Large intestine (tissue), 3 donors: ENCODE data around the gene SMIM1. TPM values are rescaled to one million over a fixed set of nuclear protein-coding genes. Genes with fewer than 3 reads are reported as not detected.

Source experiments
- DNase-seq, 2 donors: peaks; one replicate each; pipeline versions ENCODE4 v3.0.0 to v3.0.0-alpha.2; 2013
- H3K27ac ChIP-seq: one replicate; pipeline ENCODE4 v1.5.1; 2013; ENCODE audit warnings: low read length
- H3K27me3 ChIP-seq: 2 replicates; pipeline ENCODE4 v1.6.1; 2013; ENCODE audit warnings: low read length; ENCODE audit not compliant: control insufficient read depth, insufficient read depth
- H3K36me3 ChIP-seq: 2 replicates; pipeline ENCODE4 v1.6.1; 2013; ENCODE audit warnings: low read length; ENCODE audit not compliant: control insufficient read depth, insufficient read depth
- H3K4me1 ChIP-seq: one replicate; pipeline ENCODE4 v1.6.1; 2013; ENCODE audit warnings: low read length; ENCODE audit not compliant: control insufficient read depth, insufficient read depth
- H3K4me3 ChIP-seq: one replicate; pipeline ENCODE4 v1.5.1; 2013; ENCODE audit warnings: low read length
- H3K9me3 ChIP-seq: one replicate; pipeline ENCODE4 v1.6.1; 2013; ENCODE audit warnings: mild to moderate bottlenecking, low read depth, low read length, moderate library complexity; ENCODE audit not compliant: control insufficient read depth
- WGBS: methylation state at CpG from one replicate; pipeline ENCODE4 v1.1.5; 2013; ENCODE audit warnings: low lambda C conversion rate; ENCODE audit not compliant: insufficient coverage; 5-methylcytosine and 5-hydroxymethylcytosine counted together
- polyA plus RNA-seq: library from polyadenylated mRNA; unstranded; fragments of 120-200 nt; gene quantifications from one replicate; pipeline ENCODE4 v1.2.1, GENCODE V29; 2013

Gene SMIM1
- polyA plus RNA-seq, 1 donor: 66.0 TPM

DNA sequence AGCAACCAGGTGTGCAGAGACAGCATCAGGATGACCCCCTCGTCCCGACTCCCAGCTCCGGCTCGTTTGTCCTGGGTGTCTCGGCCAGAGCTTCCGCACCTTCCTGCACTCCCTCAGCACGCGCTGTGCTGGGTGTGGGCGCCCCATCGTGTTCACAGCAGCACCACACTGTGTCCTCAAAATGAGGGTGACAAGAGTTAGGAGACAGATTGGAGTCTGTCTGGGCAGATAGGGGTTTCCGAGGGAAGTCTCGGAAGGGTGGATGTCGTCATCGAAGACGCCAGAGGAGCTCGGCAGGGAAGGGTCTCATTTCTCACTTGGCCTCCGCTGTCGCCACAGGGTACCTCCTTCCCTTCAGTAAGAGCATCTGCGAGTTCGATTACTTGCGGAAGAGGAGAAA is 16.2 kb upstream of the SMIM1 start:
- Histone ChIP-seq H3K27me3 (peaks cover 23% of the 10 kb centered on the region), H3K9me3 (peaks cover 4% of the 10 kb centered on the region), H3K4me3 (no peak overlapping the region), H3K4me1 (no peaks in the 10 kb centered on the region), H3K27ac (no peak overlapping the region), H3K36me3 (no peaks in the 10 kb centered on the region)
- WGBS: no CpG with 5 or more reads among the region's 21 CpGs
- DNase-seq: no peak

DNA sequence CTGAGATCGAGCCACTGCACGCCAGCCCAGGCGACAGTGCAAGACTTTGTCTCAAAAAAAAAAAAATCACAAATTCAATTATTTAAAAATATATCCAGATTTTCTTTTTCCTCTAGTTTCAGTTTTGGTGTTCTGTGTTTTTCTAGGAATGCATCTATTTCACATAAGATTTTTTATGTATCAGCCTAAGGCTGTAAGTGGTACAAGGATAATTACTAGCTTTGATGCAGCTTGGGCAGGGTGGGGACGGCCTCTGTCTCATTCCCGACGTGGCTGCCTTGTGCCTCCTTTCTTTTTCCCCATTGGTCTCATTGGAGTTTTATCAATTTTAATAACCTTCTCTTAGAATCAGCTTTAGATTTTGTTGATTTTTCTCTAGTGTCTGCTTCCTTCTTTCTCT is 13.4 kb upstream of the SMIM1 start:
- Histone ChIP-seq H3K4me1 (no peaks in the 10 kb centered on the region), H3K27ac (no peak overlapping the region), H3K36me3 (no peaks in the 10 kb centered on the region), H3K9me3 (peaks cover 4% of the 10 kb centered on the region), H3K27me3 (peaks cover 14% of the 10 kb centered on the region), H3K4me3 (no peak overlapping the region)
- no peak for DNase-seq
- WGBS: 74% methylated on average over 3 of the region's 6 CpGs

GRCh38 chr1:3759796-3760195 is 12.8 kb upstream of the SMIM1 start:
- no peaks in the 10 kb centered on the region for H3K36me3 ChIP-seq
- WGBS: no CpG with 5 or more reads among the region's 6 CpGs
- H3K27me3 ChIP-seq: peaks cover 13% of the 10 kb centered on the region
- no peak overlapping the region for H3K27ac ChIP-seq
- peaks cover 4% of the 10 kb centered on the region for H3K9me3 ChIP-seq
- no peak for DNase-seq
- H3K4me3 ChIP-seq: no peak overlapping the region
- no peaks in the 10 kb centered on the region for H3K4me1 ChIP-seq

DNA sequence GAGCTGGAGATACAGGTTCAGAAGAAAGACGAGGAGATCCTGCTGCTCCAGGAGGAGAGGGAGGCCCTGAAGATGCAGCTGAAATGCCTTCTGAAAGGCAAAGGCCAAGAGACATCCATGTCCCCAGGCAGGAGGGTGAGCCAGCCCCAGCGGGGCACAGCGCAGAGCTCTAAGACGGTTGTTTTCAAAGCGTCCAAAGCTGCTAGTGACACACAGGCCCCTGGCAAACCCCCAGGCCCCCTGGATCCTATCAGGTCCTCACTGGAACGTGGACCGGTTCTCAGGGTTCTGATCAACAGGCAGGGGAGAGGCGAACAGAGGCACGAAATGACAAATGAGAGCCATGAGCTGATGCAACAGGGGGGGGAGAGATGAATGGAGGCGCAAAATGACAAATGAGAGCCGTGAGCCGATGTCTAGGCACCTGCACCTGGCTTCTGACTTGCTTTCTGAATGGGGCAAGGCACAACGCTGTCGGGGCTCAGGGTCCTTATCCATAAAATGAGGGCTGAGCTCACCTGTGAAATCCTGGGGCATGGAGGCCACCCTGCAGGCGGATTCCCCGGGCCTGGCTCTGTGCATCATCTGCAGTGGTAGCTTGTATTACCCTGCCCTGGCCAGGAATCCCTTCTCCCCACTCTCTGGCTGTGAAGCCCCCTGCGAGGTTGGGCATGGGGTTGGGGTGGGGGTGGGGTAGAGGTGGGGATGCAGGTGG is 11.1 kb upstream of the SMIM1 start:
- H3K4me3 ChIP-seq: no peak overlapping the region
- no peak for DNase-seq
- H3K9me3 ChIP-seq: peaks cover 4% of the 10 kb centered on the region
- H3K27ac ChIP-seq: no peak overlapping the region
- no peaks in the 10 kb centered on the region for H3K36me3 ChIP-seq
- H3K4me1 ChIP-seq: no peaks in the 10 kb centered on the region
- WGBS: 81% methylated on average over 3 of the region's 17 CpGs
- H3K27me3 ChIP-seq: peaks cover 8% of the 10 kb centered on the region

GRCh38 chr1:3762151-3762872 is 10.2 kb upstream of the SMIM1 start:
- H3K9me3 ChIP-seq: peaks cover 4% of the 10 kb centered on the region
- H3K27me3 ChIP-seq: peaks cover 8% of the 10 kb centered on the region
- no CpG with 5 or more reads among the region's 15 CpGs for WGBS
- no peaks in the 10 kb centered on the region for H3K36me3 ChIP-seq
- DNase-seq: no peak
- H3K27ac ChIP-seq: no peak overlapping the region
- H3K4me3 ChIP-seq: no peak overlapping the region
- no peaks in the 10 kb centered on the region for H3K4me1 ChIP-seq

GRCh38 chr1:3762873-3763228 is 9.7 kb upstream of the SMIM1 start:
- no peak overlapping the region for H3K27ac ChIP-seq
- H3K36me3 ChIP-seq: no peaks in the 10 kb centered on the region
- no peak overlapping the region for H3K4me3 ChIP-seq
- H3K27me3 ChIP-seq: peaks cover 8% of the 10 kb centered on the region
- 67% methylated on average over 2 of the region's 12 CpGs for WGBS
- no peaks in the 10 kb centered on the region for H3K4me1 ChIP-seq
- no peak for DNase-seq
- peaks cover 4% of the 10 kb centered on the region for H3K9me3 ChIP-seq

GRCh38 chr1:3763351-3764125 is 9.0 kb upstream of the SMIM1 start:
- DNase-seq: no peak
- Histone ChIP-seq H3K9me3 (peaks cover 4% of the 10 kb centered on the region), H3K4me3 (no peak overlapping the region), H3K27me3 (peaks cover 8% of the 10 kb centered on the region), H3K36me3 (no peaks in the 10 kb centered on the region), H3K4me1 (no peaks in the 10 kb centered on the region), H3K27ac (no peak overlapping the region)
- no CpG with 5 or more reads among the region's 31 CpGs for WGBS

DNA sequence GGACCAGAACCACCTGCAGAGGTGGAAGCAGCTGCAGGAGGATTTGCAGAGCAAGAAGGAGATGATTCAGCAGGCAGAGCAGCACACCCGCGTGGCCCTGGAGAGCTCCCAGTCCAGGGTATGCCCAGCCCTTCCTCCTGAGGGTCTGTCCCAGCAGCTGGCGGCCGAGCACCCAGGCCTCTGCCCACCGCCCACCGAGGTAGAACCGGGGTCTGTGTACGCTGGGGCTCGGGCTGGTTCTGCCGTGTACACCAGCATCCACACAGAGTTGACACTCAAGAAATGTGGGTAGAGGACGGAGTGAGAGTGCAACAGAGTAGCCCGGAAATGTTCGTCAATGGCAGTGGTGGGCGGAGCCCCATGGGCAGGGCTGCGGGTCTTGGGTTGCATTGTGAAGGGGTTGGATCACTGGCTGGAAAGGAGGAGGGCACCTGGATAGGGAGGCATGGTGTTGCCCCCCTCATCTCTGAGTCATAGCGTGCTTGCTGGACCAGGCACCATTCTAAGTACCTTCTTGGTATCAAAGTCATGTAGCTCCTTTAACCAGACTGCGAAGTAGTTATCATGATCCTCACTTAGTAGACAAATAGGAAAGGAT is 5.1 kb upstream of the SMIM1 start:
- no peak overlapping the region for H3K27ac ChIP-seq
- no peaks in the 10 kb centered on the region for H3K36me3 ChIP-seq
- 100% methylated on average over 2 of the region's 17 CpGs for WGBS
- H3K4me3 ChIP-seq: no peak overlapping the region
- no peak for DNase-seq
- no peaks in the 10 kb centered on the region for H3K27me3 ChIP-seq
- H3K9me3 ChIP-seq: no peaks in the 10 kb centered on the region
- H3K4me1 ChIP-seq: peaks cover 10% of the 10 kb centered on the region

- peaks cover under 1% of the 10 kb centered on the region for H3K36me3 ChIP-seq
- no peak for DNase-seq
- no CpG with 5 or more reads among the region's 22 CpGs for WGBS
- H3K27ac ChIP-seq: no peak overlapping the region
- no peaks in the 10 kb centered on the region for H3K9me3 ChIP-seq
- no peaks in the 10 kb centered on the region for H3K27me3 ChIP-seq
- H3K4me3 ChIP-seq: no peak overlapping the region
- peaks cover 17% of the 10 kb centered on the region for H3K4me1 ChIP-seq
Measured at GRCh38 chr1:3768811-3769390, 3.6 kb upstream of the SMIM1 start.
